Ovary (tissue), 3 donors: ENCODE results near the gene PPP2R2C.

ENCODE experiments used
- EP300 ChIP-seq: sonication (generic); formaldehyde crosslinking; IDR thresholded peaks from one replicate; pipeline ENCODE4 v1.6.1; 2017; ENCODE audit warnings: antibody characterized with exemption
- POLR2A ChIP-seq: fragments of 450-650 bp; IDR thresholded peaks from one replicate; pipeline ENCODE4 v1.6.1; 2017; ENCODE audit warnings: antibody characterized with exemption, mild to moderate bottlenecking, moderate library complexity
- TF ChIP-seq, protein P1 (sequence below), 3 donors: fragments of 450-650 bp in 2 of 3; fragments of 200-600 bp in 1 of 3; IDR thresholded peaks; one replicate each; pipeline versions ENCODE4 v1.5.1 to v1.8.0; 2016 to 2022; ENCODE audit warnings: antibody characterized with exemption in 3 of 3, mild to moderate bottlenecking in 1 of 3
- donor health status: DM: no; HTN: no; CAD: no.

DNA sequence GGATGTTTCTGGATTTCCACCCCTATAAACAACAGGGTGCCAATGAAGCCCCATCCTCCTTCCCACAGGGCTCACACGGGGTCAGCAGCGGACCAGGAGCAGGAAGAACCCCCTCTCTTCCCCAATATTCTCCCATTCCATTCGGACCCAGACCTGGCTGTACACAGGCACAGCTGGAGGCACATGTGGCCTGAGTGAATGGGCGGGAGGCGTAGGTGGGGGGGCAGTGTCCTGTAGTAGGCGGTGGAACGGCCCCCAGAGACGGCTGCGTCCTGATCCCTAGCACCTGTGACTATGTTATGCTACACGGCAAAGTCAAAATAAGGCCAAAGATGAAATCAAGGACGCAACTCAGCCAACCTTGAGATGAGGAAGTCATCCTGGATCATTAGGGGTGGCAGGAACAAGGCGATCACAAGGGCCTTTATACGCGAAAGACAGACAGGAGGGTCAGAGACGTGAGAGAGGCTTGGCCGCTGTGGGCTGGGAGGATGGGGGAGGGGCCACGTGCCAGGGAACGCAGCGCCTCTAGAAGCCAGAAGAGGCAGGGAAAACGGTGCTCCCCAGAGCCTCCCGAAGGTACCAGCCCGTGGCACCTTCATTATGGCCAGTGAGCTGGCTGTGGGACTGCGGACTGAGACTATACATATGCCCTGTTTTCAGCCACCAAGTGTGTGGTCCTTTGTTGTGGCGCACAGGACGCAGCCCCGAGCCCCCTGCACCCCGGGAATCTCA is 127.2 kb downstream of the PPP2R2C start:
- TF ChIP-seq EP300 = no peak
- TF ChIP-seq, protein P1, sequence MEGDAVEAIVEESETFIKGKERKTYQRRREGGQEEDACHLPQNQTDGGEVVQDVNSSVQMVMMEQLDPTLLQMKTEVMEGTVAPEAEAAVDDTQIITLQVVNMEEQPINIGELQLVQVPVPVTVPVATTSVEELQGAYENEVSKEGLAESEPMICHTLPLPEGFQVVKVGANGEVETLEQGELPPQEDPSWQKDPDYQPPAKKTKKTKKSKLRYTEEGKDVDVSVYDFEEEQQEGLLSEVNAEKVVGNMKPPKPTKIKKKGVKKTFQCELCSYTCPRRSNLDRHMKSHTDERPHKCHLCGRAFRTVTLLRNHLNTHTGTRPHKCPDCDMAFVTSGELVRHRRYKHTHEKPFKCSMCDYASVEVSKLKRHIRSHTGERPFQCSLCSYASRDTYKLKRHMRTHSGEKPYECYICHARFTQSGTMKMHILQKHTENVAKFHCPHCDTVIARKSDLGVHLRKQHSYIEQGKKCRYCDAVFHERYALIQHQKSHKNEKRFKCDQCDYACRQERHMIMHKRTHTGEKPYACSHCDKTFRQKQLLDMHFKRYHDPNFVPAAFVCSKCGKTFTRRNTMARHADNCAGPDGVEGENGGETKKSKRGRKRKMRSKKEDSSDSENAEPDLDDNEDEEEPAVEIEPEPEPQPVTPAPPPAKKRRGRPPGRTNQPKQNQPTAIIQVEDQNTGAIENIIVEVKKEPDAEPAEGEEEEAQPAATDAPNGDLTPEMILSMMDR (IDR thresholded peaks at IDR 0.05) = no peak
- no peak for TF ChIP-seq POLR2A
